Neutrophil (primary cell): ENCODE data around the gene CHST12.
"Not testable (repeated sequence)": the region's sequence is repeated elsewhere in the genome, so short reads cannot be mapped to it uniquely, and the experiment has no call there.

Source experiments
- H3K27ac ChIP-seq: fragments of 200-600 bp; sonication (generic); 2 replicates; pipeline ENCODE4 v1.5.1; 2016; ENCODE audit warnings: mild to moderate bottlenecking, moderate library complexity
- H3K27me3 ChIP-seq: fragments of 200-600 bp; sonication (generic); 2 replicates; pipeline ENCODE4 v1.6.0; 2016; ENCODE audit warnings: mild to moderate bottlenecking
- H3K36me3 ChIP-seq: fragments of 200-600 bp; sonication (generic); 2 replicates; pipeline ENCODE4 v1.5.1; 2017
- H3K4me1 ChIP-seq, 2 experiments: fragments of 200-600 bp in 1 of 2; sonication (generic) in 1 of 2; 1 replicate in 1 of 2; 2 replicates in 1 of 2; pipeline versions ENCODE4 v1.5.1 to v1.6.1; 2013 to 2016; ENCODE audit warnings: low read depth in 1 of 2, low read length in 1 of 2, mild to moderate bottlenecking in 1 of 2, moderate library complexity in 1 of 2; ENCODE audit not compliant: control insufficient read depth in 1 of 2, insufficient read depth in 1 of 2
- H3K4me3 ChIP-seq, 2 experiments: fragments of 200-600 bp in 1 of 2; sonication (generic) in 1 of 2; 1 replicate in 1 of 2; 2 replicates in 1 of 2; pipeline ENCODE4 v1.5.1; 2013 to 2016; ENCODE audit warnings: low read depth in 1 of 2, low read length in 1 of 2, mild to moderate bottlenecking in 1 of 2, moderate library complexity in 1 of 2
- H3K9me3 ChIP-seq: fragments of 200-600 bp; sonication (generic); 2 replicates; pipeline ENCODE4 v1.5.1; 2016
- TF ChIP-seq, protein P1 (sequence below): fragments of 200-600 bp; sonication (generic); IDR thresholded peaks from 2 replicates; pipeline ENCODE4 v1.5.1; 2016; ENCODE audit warnings: antibody characterized with exemption

Gene CHST12

DNA sequence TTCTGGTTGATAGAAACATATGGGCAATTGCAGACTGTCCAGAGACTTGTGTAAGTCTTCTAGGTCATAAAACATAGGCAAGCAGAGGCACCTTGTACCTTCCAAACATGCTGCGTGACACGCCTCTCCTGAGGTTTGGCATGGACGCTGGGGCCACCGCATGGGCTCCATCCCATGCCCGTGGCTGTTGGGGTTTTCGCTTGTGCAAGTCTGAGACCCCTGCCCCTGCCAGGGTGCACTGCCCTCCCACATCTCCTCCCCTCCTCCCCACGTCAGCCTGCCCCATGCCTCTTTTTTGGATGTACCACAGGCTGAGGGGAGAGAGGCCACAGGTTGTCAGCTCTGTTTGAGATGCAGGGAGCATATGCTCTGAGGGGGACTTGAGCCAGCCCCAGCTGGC is 29.8 kb upstream of the CHST12 start:
- H3K9me3 ChIP-seq: no peaks in the 10 kb centered on the region

DNA sequence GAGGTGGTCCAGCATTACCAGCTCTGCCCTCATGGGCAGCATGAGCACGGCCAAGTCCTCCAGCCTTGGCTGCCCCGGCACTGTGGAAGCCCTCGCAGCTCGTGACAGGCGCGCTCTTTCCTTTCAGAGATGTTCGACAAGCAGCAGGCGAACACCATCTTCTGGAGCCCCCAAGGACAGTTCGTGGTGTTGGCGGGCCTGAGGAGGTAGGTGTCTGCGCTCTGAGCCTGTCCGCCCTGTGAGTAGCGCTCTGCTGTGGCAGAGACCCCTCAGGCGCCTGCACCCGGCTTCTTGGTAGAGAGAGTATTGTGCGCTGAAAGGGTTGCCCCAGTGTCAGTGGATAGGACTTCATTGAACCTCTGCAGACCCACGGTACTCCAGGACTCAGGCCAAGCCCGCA is 29.0 kb upstream of the CHST12 start:
- Histone ChIP-seq H3K9me3 (no peaks in the 10 kb centered on the region), H3K36me3 (peaks cover 90% of the 10 kb centered on the region), H3K27ac (no peak overlapping the region), H3K27me3 (no peaks in the 10 kb centered on the region), H3K4me1 (no peaks in the 10 kb centered on the region), H3K4me3 (no peak overlapping the region)
- TF ChIP-seq, protein P1, sequence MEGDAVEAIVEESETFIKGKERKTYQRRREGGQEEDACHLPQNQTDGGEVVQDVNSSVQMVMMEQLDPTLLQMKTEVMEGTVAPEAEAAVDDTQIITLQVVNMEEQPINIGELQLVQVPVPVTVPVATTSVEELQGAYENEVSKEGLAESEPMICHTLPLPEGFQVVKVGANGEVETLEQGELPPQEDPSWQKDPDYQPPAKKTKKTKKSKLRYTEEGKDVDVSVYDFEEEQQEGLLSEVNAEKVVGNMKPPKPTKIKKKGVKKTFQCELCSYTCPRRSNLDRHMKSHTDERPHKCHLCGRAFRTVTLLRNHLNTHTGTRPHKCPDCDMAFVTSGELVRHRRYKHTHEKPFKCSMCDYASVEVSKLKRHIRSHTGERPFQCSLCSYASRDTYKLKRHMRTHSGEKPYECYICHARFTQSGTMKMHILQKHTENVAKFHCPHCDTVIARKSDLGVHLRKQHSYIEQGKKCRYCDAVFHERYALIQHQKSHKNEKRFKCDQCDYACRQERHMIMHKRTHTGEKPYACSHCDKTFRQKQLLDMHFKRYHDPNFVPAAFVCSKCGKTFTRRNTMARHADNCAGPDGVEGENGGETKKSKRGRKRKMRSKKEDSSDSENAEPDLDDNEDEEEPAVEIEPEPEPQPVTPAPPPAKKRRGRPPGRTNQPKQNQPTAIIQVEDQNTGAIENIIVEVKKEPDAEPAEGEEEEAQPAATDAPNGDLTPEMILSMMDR: no peak

More for the DNA sequence above, 29.8 kb upstream of the CHST12 start:
- Histone ChIP-seq H3K4me1 (no peaks in the 10 kb centered on the region), H3K4me3 (no peak overlapping the region), H3K27ac (no peak overlapping the region), H3K27me3 (no peaks in the 10 kb centered on the region), H3K36me3 (peaks cover 90% of the 10 kb centered on the region)
- TF ChIP-seq, protein P1: no peak

- TF ChIP-seq, protein P1: no peak
- no peak overlapping the region for H3K4me3 ChIP-seq
- H3K4me1 ChIP-seq: no peaks in the 10 kb centered on the region
- H3K36me3 ChIP-seq: peaks cover 91% of the 10 kb centered on the region
- no peaks in the 10 kb centered on the region for H3K9me3 ChIP-seq
- H3K27me3 ChIP-seq: no peaks in the 10 kb centered on the region
- H3K27ac ChIP-seq: no peak overlapping the region
These were observed 28.3 kb upstream of the CHST12 start for GRCh38 chr7:2374830-2375728.

DNA sequence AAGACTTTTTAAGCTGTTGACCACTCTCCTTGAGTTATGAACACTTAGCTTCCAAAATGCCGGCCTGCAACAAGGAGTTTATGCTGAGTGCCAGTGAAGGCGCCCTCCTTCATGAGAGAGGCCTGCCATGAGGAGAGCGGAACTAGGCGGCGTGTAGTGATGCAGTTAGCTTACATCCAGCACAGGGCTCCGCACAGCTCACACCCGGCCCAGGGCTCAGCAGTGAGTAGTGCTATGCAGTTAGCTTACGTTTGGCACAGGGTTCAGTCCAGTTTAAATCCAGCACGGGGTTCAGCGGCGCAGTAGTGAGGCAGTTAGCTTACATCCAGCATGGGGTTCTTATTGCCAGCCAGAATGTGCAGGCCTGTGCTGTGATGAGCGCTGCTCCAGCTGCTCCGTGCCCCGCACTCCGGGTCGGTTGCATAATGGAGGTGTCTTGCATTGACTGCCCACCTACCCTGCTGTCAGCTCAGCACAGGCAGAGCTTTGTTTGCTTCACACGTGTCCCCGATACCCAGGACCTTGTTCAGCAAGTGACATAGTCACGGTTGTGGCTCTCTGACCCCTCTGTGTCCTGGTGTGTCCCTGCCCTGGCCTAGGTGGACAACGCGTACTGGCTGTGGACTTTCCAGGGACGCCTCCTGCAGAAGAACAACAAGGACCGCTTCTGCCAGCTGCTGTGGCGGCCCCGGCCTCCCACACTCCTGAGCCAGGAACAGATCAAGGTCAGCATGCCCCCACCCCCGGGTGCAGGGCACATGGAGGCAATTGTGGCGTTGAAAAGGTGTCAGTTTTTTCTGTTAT is 26.9 kb upstream of the CHST12 start:
- H3K9me3 ChIP-seq: no peaks in the 10 kb centered on the region
- H3K4me3 ChIP-seq: no peak overlapping the region
- peaks cover 91% of the 10 kb centered on the region for H3K36me3 ChIP-seq
- no peaks in the 10 kb centered on the region for H3K4me1 ChIP-seq
- TF ChIP-seq, protein P1: no peak
- H3K27me3 ChIP-seq: no peaks in the 10 kb centered on the region
- no peak overlapping the region for H3K27ac ChIP-seq

DNA sequence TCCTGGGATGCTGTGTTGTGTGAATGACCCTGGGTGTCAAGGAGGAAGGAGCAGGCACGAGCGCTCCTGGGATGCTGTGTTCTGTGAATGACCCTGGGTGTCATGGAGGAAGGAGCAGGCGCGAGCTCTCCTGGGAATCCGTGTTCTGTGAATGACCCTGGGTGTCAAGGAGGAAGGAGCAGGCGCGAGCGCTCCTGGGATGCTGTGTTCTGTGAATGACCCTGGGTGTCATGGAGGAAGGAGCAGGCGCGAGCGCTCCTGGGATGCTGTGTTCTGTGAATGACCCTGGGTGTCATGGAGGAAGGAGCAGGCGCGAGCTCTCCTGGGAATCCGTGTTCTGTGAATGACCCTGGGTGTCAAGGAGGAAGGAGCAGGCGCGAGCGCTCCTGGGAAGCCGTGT is 25.9 kb upstream of the CHST12 start:
- not testable (repeated sequence) for H3K4me3 ChIP-seq, H3K9me3 ChIP-seq, H3K27ac ChIP-seq, H3K27me3 ChIP-seq, H3K4me1 ChIP-seq
- peaks cover 83% of the 10 kb centered on the region for H3K36me3 ChIP-seq

GRCh38 chr7:2378125-2378524 is 25.3 kb upstream of the CHST12 start:
- not testable (repeated sequence) for H3K4me3 ChIP-seq, H3K4me1 ChIP-seq, H3K27ac ChIP-seq, H3K27me3 ChIP-seq, H3K9me3 ChIP-seq
- H3K36me3 ChIP-seq: peaks cover 77% of the 10 kb centered on the region
